GM12801 (cell line): ENCODE measurements around the gene TMEM167A.

Experiments
- TF ChIP-seq, protein P1 (sequence below): IDR thresholded peaks from one replicate; pipeline ENCODE4 v1.5.1; 2011; ENCODE audit warnings: control low read depth; ENCODE audit not compliant: insufficient read length; ENCODE audit errors: extremely low read depth

The TMEM167A gene

DNA sequence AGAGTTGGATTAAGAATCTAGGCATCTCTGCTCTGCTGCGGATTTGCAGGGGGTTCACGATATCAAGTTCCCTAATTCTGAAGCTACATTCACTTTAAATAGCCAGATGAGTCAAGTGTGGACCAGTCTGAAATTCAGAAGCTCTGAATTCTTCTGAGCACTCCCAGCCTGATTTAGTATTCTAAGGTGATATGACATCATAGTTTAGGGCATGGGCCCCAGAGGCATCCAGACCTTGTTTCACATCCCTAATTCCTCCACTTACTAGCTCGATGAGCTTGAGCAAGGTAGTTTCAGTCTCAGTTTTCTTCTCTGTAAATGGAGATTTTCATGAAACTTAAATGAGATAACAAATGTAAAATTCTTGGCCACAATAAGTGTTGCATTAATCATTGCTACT, 65.2 kb downstream of the TMEM167A start:
- TF ChIP-seq, protein P1, sequence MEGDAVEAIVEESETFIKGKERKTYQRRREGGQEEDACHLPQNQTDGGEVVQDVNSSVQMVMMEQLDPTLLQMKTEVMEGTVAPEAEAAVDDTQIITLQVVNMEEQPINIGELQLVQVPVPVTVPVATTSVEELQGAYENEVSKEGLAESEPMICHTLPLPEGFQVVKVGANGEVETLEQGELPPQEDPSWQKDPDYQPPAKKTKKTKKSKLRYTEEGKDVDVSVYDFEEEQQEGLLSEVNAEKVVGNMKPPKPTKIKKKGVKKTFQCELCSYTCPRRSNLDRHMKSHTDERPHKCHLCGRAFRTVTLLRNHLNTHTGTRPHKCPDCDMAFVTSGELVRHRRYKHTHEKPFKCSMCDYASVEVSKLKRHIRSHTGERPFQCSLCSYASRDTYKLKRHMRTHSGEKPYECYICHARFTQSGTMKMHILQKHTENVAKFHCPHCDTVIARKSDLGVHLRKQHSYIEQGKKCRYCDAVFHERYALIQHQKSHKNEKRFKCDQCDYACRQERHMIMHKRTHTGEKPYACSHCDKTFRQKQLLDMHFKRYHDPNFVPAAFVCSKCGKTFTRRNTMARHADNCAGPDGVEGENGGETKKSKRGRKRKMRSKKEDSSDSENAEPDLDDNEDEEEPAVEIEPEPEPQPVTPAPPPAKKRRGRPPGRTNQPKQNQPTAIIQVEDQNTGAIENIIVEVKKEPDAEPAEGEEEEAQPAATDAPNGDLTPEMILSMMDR = no peak

DNA sequence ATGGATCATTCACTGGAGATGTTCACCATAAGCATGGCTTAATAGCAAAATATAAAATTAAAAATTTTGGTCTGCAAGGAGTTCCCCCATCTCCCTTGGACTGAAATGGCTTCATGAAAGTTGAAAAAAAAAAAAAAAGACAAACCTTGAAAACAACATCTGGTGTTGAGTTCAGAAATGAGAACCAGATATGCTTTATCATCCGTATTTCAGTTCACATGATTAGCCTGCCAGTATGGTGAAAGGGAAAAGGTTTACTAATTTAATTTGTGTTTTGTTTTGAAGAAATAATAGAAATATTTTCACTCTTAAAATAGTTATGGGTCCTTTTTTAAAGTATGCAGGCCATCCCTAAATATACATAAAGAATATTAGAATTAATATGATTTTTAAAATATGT, 67.8 kb downstream of the TMEM167A start:
- TF ChIP-seq, protein P1 = no peak

DNA sequence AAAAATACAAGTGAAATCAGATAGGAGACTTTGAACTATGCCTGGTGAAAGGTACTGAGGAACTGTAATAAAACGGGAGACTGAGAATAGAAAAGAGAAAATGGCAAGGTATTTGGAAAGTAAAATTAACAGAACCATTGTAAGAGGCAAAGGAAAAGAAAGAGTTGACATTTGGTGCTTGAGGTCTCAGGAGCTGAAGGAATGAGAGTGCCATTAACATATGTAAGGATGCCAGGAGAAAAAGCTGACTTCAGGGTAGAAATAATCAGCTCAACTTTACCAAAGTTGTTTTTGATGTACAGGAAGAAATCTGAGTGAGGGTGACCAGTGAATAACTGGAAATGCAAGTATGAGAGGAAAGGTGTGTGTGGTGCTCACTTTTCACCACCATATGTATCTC, 69.4 kb downstream of the TMEM167A start:
- TF ChIP-seq, protein P1 = no peak

DNA sequence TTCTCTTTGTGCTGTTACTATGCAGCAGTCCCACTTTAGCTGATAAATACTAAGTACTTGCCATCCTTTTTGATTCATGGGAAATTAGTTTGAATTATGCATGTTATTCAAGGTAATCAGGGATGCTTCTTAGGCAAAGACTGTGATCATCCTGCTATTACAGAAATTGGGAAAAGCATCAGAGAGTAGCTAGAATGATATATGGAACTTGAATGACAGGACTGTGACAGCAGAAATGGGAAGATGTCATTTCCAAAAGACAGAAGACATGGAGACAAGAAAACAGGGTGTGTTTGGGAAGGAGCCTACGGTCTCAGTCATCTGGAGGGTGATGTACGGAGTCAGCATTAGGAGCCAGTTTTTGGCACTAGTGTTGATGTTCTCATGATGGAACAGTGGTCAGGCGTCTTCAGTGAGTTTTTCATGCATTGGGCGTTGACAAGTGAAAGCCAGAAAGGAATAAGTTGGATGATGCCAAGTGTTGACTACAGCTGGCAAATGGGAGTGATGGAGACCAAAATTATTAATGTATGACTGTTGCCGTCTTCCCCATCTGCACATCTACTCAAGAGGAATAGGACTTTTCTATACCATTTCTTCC, 70.4 kb downstream of the TMEM167A start:
- TF ChIP-seq, protein P1 = no peak

DNA sequence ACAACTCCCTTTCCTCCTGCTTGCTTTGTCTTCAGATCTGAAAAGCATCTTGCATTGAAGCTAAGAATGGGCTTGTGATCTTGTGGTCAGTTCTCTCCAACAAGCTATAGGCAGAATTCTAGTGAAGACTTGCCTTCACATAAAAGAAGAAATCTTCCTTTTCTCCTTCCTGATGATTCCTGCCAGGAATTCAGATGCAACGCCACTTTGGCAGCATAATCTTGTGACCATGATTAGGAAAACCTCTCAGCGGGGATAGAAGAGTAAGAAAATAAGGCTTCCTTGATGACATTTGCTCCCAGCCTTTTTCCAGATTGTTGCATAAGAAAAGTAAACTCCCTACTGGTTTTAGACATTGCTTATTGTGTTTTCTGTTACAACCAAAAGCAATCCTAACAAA, 73.4 kb downstream of the TMEM167A start:
- TF ChIP-seq, protein P1 = no peak
